ENCODE data around the gene SERF1A. TPM values are rescaled to one million over a fixed set of nuclear protein-coding genes. Genes with fewer than 3 reads are reported as not detected.
"Not testable (repeated sequence)": the region's sequence is repeated elsewhere in the genome, so short reads cannot be mapped to it uniquely, and the experiment has no call there.

SERF1A gene
- 49.0 TPM for polyA plus RNA-seq (2013, experiment 1 of 2)
- polyA plus RNA-seq (2013, experiment 2 of 2) = 49.1 TPM

DNA sequence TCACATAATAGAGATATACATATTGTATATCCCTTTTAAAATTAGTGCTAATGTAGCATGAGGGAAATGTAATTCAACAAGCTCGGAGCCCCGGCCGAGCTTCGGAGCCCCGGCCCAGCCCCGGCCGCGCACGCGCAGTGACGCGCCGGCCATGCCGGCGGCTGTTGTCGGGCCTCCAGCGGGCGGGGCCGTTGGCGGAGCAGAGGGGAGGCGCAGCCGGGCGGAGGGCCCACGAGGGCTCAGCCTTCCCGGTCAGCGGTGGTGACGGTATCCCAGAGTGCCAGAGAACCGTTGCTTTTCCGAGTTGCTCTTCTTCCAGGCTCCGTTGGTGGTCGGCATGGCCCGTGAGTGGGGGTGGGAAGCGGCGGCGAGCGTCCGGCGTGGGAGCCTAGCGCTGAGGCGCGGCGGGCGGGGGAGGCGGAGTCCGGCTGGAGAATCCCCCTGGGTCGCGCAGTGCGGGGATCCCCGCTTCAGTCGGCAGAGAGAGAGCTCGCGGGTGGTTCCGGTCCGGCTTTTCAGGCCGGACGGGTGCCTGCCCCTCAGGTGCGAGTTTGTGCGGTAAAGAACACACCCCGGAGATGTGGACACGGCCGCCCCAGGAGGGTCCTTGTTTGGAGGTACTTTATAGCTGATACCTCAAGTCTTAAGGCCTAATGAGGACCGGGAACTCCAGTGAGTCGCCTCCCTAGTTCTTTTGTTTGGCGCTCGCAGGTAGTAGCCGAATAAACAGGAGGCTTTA is at the start of gene SERF1A:
TSS of gene SERF1A (plus strand) at position 137 of the 739 bp plus-strand sequence. CDS start at position 338, 201 bp downstream.
- not testable (repeated sequence) for H3K56ac ChIP-seq (ENCODE audit: low read length); H3K4me1 ChIP-seq (ENCODE audit: control insufficient read depth, low read depth, low read length); H2AK5ac ChIP-seq (ENCODE audit: low read length); H3K27me3 ChIP-seq (ENCODE audit: insufficient read depth, low read length, poor library complexity); H3K18ac ChIP-seq (ENCODE audit: low read length); H4K5ac ChIP-seq (ENCODE audit: low read length); H3K79me1 ChIP-seq (ENCODE audit: low read length); H3K9ac ChIP-seq (ENCODE audit: low read length); H3K79me2 ChIP-seq (ENCODE audit: control insufficient read depth, insufficient read depth, low read length); H3K36me3 ChIP-seq (ENCODE audit: control insufficient read depth, insufficient read depth, low read length); H3K27ac ChIP-seq (ENCODE audit: low read depth, low read length); H2BK15ac ChIP-seq (replicated peaks; ENCODE audit: low read depth); H3K4me2 ChIP-seq (ENCODE audit: low read length); H2BK120ac ChIP-seq (ENCODE audit: low read depth, low read length); DNase-seq; H3K4ac ChIP-seq (ENCODE audit: low read depth, low read length); H4K8ac ChIP-seq (ENCODE audit: low read depth, low read length); H3K23ac ChIP-seq (ENCODE audit: low read length); H2BK5ac ChIP-seq (ENCODE audit: low read length); H3K4me3 ChIP-seq (ENCODE audit: low read length)
- WGBS (ENCODE audit: extremely low coverage, insufficient coverage, low lambda C conversion rate) = no CpG with 5 or more reads among the region's 66 CpGs

DNA sequence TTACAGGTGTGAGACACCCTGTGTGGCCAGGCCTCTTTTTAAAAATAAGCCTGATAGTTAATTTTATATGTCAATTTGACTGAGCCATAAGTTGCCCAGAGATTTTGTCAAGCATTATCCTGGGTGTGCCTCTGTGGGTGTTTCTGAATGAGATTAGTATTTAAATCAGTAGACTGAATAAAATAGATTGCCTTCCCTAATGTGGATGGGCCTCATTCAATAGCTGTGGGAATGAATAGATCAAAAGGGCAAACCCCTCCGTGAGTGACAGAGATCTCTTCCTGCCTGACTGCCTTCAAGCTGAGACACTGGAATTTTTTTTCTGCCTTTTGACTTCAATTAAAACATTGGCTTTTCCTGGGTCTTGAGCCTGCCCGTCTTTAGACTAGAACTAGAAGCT is 33.7 kb upstream of the SERF1A start:
- H3K4me3 ChIP-seq (ENCODE audit: low read length); H3K9ac ChIP-seq (ENCODE audit: low read length); H3K4me1 ChIP-seq (ENCODE audit: control insufficient read depth, low read depth, low read length); H3K79me1 ChIP-seq (ENCODE audit: low read length); H2BK120ac ChIP-seq (ENCODE audit: low read depth, low read length); H3K79me2 ChIP-seq (ENCODE audit: control insufficient read depth, insufficient read depth, low read length); DNase-seq; H3K18ac ChIP-seq (ENCODE audit: low read length); H3K27me3 ChIP-seq (ENCODE audit: insufficient read depth, low read length, poor library complexity); H3K56ac ChIP-seq (ENCODE audit: low read length); H3K4ac ChIP-seq (ENCODE audit: low read depth, low read length); H3K23ac ChIP-seq (ENCODE audit: low read length); H3K4me2 ChIP-seq (ENCODE audit: low read length); H2BK5ac ChIP-seq (ENCODE audit: low read length); H3K27ac ChIP-seq (ENCODE audit: low read depth, low read length); H3K36me3 ChIP-seq (ENCODE audit: control insufficient read depth, insufficient read depth, low read length); H4K5ac ChIP-seq (ENCODE audit: low read length); H2AK5ac ChIP-seq (ENCODE audit: low read length); H4K8ac ChIP-seq (ENCODE audit: low read depth, low read length); H2BK15ac ChIP-seq (replicated peaks; ENCODE audit: low read depth): not testable (repeated sequence)
- WGBS (ENCODE audit: extremely low coverage, insufficient coverage, low lambda C conversion rate) = no CpG with 5 or more reads among the region's 2 CpGs

DNA sequence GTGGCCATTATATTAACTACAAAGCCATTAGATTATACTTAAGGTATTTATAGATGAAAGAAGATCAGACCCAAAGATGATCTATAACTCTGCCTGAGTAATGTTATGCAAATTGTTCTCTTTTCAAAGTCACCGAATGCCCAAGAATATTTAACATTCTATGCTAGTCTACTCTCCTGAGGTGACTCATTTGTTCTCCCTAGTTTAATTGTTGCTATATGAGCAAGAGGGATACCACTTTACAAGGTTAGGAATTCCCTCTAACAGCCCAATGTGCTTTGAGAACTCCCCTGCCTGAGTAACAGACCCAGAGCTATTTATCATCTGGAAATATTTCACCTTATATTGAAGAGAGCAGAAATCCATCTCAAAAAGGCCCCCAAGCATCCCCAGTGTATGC is 29.8 kb upstream of the SERF1A start:
- H3K36me3 ChIP-seq (ENCODE audit: control insufficient read depth, insufficient read depth, low read length); H2BK5ac ChIP-seq (ENCODE audit: low read length); H3K4ac ChIP-seq (ENCODE audit: low read depth, low read length); H2BK120ac ChIP-seq (ENCODE audit: low read depth, low read length); H4K5ac ChIP-seq (ENCODE audit: low read length); H3K4me2 ChIP-seq (ENCODE audit: low read length); DNase-seq; H3K56ac ChIP-seq (ENCODE audit: low read length); H3K9ac ChIP-seq (ENCODE audit: low read length); H3K79me2 ChIP-seq (ENCODE audit: control insufficient read depth, insufficient read depth, low read length); H3K18ac ChIP-seq (ENCODE audit: low read length); H2BK15ac ChIP-seq (replicated peaks; ENCODE audit: low read depth); H3K27me3 ChIP-seq (ENCODE audit: insufficient read depth, low read length, poor library complexity); H3K4me1 ChIP-seq (ENCODE audit: control insufficient read depth, low read depth, low read length); H3K79me1 ChIP-seq (ENCODE audit: low read length); H3K23ac ChIP-seq (ENCODE audit: low read length); H2AK5ac ChIP-seq (ENCODE audit: low read length); H4K8ac ChIP-seq (ENCODE audit: low read depth, low read length); H3K27ac ChIP-seq (ENCODE audit: low read depth, low read length); H3K4me3 ChIP-seq (ENCODE audit: low read length): not testable (repeated sequence)
- WGBS (ENCODE audit: extremely low coverage, insufficient coverage, low lambda C conversion rate) = no CpG with 5 or more reads among the region's 1 CpG

DNA sequence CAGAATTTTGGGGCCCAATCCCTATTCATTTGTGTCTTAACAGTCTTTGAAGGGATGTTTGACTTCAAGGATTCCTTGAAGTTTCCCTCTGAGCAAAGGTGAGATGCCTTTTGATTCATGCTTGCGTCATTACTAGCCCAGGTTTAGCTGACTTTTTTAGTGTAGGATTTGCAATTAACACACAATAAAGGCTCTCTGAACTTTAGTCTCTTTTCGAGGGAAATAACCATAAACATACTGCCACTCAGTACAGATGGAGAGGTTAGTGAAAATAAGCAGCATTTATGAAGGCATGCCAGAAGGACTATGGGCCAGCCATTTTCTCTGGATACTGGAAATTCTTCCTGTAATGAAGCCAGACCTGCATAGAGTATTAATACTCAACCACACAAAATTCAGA is 4.4 kb upstream of the SERF1A start:
- not testable (repeated sequence) for H2AK5ac ChIP-seq (ENCODE audit: low read length); H3K79me2 ChIP-seq (ENCODE audit: control insufficient read depth, insufficient read depth, low read length); H2BK120ac ChIP-seq (ENCODE audit: low read depth, low read length); H3K56ac ChIP-seq (ENCODE audit: low read length); H4K5ac ChIP-seq (ENCODE audit: low read length); H3K27me3 ChIP-seq (ENCODE audit: insufficient read depth, low read length, poor library complexity); H3K23ac ChIP-seq (ENCODE audit: low read length); H2BK15ac ChIP-seq (replicated peaks; ENCODE audit: low read depth); H3K4ac ChIP-seq (ENCODE audit: low read depth, low read length); H3K36me3 ChIP-seq (ENCODE audit: control insufficient read depth, insufficient read depth, low read length); H3K18ac ChIP-seq (ENCODE audit: low read length); H3K27ac ChIP-seq (ENCODE audit: low read depth, low read length); H4K8ac ChIP-seq (ENCODE audit: low read depth, low read length); H3K9ac ChIP-seq (ENCODE audit: low read length); DNase-seq; H3K4me1 ChIP-seq (ENCODE audit: control insufficient read depth, low read depth, low read length); H3K4me2 ChIP-seq (ENCODE audit: low read length); H3K4me3 ChIP-seq (ENCODE audit: low read length); H3K79me1 ChIP-seq (ENCODE audit: low read length); H2BK5ac ChIP-seq (ENCODE audit: low read length)
- WGBS (ENCODE audit: extremely low coverage, insufficient coverage, low lambda C conversion rate) = no CpG with 5 or more reads among the region's 2 CpGs

DNA sequence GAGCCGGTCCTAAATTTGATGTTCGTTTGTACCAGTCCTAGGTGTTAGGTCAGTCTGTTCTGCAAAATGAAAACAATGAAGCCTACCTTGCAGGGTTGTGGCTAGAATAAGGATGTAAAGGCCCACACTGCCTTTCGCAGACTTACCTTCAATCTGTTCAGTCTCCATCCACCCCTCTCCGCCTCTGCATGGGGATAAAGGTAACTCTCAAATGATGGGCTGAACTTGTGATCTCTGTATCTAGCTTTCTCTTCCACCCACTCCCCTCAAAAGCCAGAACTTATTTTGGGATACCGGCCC is 753 bp downstream of the SERF1A start:
- not testable (repeated sequence) for H3K56ac ChIP-seq (ENCODE audit: low read length); H3K27me3 ChIP-seq (ENCODE audit: insufficient read depth, low read length, poor library complexity); H3K4me1 ChIP-seq (ENCODE audit: control insufficient read depth, low read depth, low read length); H3K27ac ChIP-seq (ENCODE audit: low read depth, low read length); DNase-seq; H3K9ac ChIP-seq (ENCODE audit: low read length); H3K23ac ChIP-seq (ENCODE audit: low read length); H3K18ac ChIP-seq (ENCODE audit: low read length); H3K4me2 ChIP-seq (ENCODE audit: low read length); H3K36me3 ChIP-seq (ENCODE audit: control insufficient read depth, insufficient read depth, low read length); H3K4me3 ChIP-seq (ENCODE audit: low read length); H3K4ac ChIP-seq (ENCODE audit: low read depth, low read length); H2AK5ac ChIP-seq (ENCODE audit: low read length); H3K79me1 ChIP-seq (ENCODE audit: low read length); H2BK120ac ChIP-seq (ENCODE audit: low read depth, low read length); H2BK15ac ChIP-seq (replicated peaks; ENCODE audit: low read depth); H3K79me2 ChIP-seq (ENCODE audit: control insufficient read depth, insufficient read depth, low read length); H4K8ac ChIP-seq (ENCODE audit: low read depth, low read length); H2BK5ac ChIP-seq (ENCODE audit: low read length); H4K5ac ChIP-seq (ENCODE audit: low read length)
- no CpG with 5 or more reads among the region's 5 CpGs for WGBS (ENCODE audit: extremely low coverage, insufficient coverage, low lambda C conversion rate)

DNA sequence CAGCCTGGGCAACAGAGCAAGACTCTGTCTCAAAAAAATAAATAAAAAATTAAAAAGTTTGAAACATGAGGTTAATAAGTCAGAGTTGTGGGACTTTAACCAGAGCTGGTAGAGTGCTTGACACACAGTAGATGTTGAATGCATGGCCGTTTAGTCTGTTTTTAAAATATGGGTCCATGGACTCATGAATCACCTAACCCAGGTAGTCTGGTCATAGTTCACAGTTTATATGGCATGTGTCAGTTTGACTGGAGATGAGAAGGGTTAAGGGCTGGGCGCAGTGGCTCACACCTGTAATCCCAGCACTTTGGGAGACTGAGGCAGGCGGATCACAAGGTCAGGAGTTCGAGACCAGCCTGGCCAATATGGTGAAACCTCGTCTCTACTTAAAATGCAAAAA is 6.2 kb downstream of the SERF1A start:
- H2BK120ac ChIP-seq (ENCODE audit: low read depth, low read length); H3K9ac ChIP-seq (ENCODE audit: low read length); H3K79me2 ChIP-seq (ENCODE audit: control insufficient read depth, insufficient read depth, low read length); H3K4ac ChIP-seq (ENCODE audit: low read depth, low read length); H3K79me1 ChIP-seq (ENCODE audit: low read length); H4K8ac ChIP-seq (ENCODE audit: low read depth, low read length); H3K27me3 ChIP-seq (ENCODE audit: insufficient read depth, low read length, poor library complexity); DNase-seq; H4K5ac ChIP-seq (ENCODE audit: low read length); H3K56ac ChIP-seq (ENCODE audit: low read length); H3K23ac ChIP-seq (ENCODE audit: low read length); H3K4me3 ChIP-seq (ENCODE audit: low read length); H3K36me3 ChIP-seq (ENCODE audit: control insufficient read depth, insufficient read depth, low read length); H3K4me2 ChIP-seq (ENCODE audit: low read length); H3K27ac ChIP-seq (ENCODE audit: low read depth, low read length); H2BK5ac ChIP-seq (ENCODE audit: low read length); H2BK15ac ChIP-seq (replicated peaks; ENCODE audit: low read depth); H2AK5ac ChIP-seq (ENCODE audit: low read length); H3K4me1 ChIP-seq (ENCODE audit: control insufficient read depth, low read depth, low read length); H3K18ac ChIP-seq (ENCODE audit: low read length): not testable (repeated sequence)
- no CpG with 5 or more reads among the region's 5 CpGs for WGBS (ENCODE audit: extremely low coverage, insufficient coverage, low lambda C conversion rate)

All from mesendoderm (in vitro differentiated cells).